ENCODE data around the gene PLEKHM2.

The PLEKHM2 gene

DNA sequence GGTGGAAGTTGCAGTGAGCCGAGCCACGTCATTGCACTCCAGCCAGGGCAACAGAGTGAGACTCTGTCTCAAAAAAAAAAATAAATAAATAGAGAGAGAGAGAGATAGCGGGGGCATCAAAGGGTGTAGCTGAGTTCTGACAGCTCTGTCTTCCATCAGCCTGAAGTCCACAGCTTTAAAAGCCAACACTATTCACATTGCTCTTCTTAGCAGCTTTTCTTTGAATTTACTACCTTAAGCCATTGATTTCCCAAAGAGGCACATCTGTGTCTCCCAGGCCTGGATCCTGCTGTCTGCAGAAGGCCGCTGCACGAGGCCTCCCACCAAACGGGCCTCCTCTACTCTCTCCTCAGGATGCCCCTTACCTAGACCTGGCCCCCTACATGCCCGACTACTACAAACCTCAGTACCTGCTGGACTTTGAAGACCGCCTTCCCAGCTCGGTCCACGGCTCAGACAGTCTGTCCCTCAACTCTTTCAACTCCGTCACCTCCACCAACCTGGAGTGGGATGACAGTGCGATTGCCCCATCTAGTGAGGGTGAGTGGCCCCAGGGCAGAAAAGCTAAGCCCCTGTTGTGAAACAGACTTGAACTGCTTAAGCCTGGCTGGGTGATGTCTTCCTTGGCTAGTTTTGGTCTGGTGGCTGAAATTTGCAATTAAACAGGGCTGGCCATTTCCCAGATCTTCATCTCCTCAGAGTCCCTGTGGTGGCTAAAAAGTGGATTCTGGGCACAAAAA lies 35.4 kb downstream of the PLEKHM2 start:
- TF ChIP-seq, protein P1, sequence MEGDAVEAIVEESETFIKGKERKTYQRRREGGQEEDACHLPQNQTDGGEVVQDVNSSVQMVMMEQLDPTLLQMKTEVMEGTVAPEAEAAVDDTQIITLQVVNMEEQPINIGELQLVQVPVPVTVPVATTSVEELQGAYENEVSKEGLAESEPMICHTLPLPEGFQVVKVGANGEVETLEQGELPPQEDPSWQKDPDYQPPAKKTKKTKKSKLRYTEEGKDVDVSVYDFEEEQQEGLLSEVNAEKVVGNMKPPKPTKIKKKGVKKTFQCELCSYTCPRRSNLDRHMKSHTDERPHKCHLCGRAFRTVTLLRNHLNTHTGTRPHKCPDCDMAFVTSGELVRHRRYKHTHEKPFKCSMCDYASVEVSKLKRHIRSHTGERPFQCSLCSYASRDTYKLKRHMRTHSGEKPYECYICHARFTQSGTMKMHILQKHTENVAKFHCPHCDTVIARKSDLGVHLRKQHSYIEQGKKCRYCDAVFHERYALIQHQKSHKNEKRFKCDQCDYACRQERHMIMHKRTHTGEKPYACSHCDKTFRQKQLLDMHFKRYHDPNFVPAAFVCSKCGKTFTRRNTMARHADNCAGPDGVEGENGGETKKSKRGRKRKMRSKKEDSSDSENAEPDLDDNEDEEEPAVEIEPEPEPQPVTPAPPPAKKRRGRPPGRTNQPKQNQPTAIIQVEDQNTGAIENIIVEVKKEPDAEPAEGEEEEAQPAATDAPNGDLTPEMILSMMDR (IDR thresholded peaks at IDR 0.05; ENCODE audit: insufficient read depth, low read length), result peak; percentile 1
- TF ChIP-seq GABPA (IDR thresholded peaks at IDR 0.05; ENCODE audit: low read depth), result no peak
- no peak overlapping the region for H3K27ac ChIP-seq (replicated peaks)
- DNase-seq (ENCODE audit: low read depth in 1 of 2, low spot score in 1 of 2), result peak in 1 of 2 experiments; percentile 37

DNA sequence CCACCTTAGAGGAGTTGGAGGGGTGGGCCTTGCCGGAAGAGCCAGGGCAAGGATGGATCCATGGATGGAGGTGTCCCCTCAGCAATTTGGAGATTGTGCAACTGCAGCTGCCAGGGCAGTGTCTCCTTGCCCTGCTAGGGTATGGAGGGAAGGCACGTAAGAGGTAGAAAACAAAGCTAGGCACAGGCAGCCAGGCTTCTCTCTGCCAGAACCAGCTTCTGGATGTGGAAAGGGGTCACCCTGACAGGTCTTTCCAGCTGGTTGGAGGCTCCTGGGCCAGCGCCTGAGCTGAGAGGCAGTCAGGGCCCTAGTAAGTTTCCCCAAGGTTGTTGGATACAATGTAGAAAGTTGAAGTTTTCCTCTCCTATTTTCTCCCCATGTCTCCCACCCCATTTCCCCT lies 36.7 kb downstream of the PLEKHM2 start:
- TF ChIP-seq, protein P2, sequence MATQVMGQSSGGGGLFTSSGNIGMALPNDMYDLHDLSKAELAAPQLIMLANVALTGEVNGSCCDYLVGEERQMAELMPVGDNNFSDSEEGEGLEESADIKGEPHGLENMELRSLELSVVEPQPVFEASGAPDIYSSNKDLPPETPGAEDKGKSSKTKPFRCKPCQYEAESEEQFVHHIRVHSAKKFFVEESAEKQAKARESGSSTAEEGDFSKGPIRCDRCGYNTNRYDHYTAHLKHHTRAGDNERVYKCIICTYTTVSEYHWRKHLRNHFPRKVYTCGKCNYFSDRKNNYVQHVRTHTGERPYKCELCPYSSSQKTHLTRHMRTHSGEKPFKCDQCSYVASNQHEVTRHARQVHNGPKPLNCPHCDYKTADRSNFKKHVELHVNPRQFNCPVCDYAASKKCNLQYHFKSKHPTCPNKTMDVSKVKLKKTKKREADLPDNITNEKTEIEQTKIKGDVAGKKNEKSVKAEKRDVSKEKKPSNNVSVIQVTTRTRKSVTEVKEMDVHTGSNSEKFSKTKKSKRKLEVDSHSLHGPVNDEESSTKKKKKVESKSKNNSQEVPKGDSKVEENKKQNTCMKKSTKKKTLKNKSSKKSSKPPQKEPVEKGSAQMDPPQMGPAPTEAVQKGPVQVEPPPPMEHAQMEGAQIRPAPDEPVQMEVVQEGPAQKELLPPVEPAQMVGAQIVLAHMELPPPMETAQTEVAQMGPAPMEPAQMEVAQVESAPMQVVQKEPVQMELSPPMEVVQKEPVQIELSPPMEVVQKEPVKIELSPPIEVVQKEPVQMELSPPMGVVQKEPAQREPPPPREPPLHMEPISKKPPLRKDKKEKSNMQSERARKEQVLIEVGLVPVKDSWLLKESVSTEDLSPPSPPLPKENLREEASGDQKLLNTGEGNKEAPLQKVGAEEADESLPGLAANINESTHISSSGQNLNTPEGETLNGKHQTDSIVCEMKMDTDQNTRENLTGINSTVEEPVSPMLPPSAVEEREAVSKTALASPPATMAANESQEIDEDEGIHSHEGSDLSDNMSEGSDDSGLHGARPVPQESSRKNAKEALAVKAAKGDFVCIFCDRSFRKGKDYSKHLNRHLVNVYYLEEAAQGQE (IDR thresholded peaks at IDR 0.05; ENCODE audit: insufficient replicate concordance, low read depth), result no peak
- TF ChIP-seq, protein P1 (IDR thresholded peaks at IDR 0.05; ENCODE audit: insufficient read depth, low read length), result no peak
- TF ChIP-seq SPI1 (IDR thresholded peaks at IDR 0.05; ENCODE audit: borderline replicate concordance, low read depth) (no peak), GABPA (IDR thresholded peaks at IDR 0.05; ENCODE audit: low read depth) (no peak), POLR2AphosphoS5 (IDR thresholded peaks at IDR 0.05; ENCODE audit: low read depth) (no peak)
- Histone ChIP-seq H3K27me3 (ENCODE audit: insufficient read depth, poor library complexity, severe bottlenecking) (no peaks in the 10 kb centered on the region), H3K27ac (replicated peaks) (no peak overlapping the region), H3K4me3 (replicated peaks; ENCODE audit: insufficient read depth, low read length) (no peak overlapping the region)
- DNase-seq (ENCODE audit: low read depth in 1 of 2, low spot score in 1 of 2), result no peak

More for the DNA sequence above, 35.4 kb downstream of the PLEKHM2 start:
- Histone ChIP-seq H3K27me3 (ENCODE audit: insufficient read depth, poor library complexity, severe bottlenecking) (no peaks in the 10 kb centered on the region), H3K4me3 (replicated peaks; ENCODE audit: insufficient read depth, low read length) (no peak overlapping the region)

DNA sequence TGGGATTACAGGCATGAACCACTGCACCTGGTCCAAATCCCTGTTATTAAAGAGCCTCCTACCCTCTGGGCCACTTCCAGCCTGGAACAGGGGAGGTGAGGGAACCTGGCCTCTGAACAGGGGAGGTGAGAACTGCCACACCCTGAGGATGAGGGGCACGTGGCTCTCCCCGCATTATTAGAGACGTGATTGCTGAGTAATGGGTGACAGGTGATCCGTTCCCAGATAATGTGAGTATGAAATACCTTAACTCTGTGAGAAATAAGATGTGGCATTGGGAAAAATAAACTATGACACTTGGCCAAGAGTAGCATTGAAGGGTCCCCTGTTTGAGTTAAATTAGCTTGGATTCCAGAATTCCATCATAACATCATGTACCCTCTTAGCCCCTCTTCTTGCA lies 38.3 kb downstream of the PLEKHM2 start:
- Histone ChIP-seq H3K27ac (replicated peaks) (no peak overlapping the region), H3K4me3 (replicated peaks; ENCODE audit: insufficient read depth, low read length) (no peak overlapping the region), H3K27me3 (ENCODE audit: insufficient read depth, poor library complexity, severe bottlenecking) (no peaks in the 10 kb centered on the region)
- no peak for DNase-seq (ENCODE audit: low read depth in 1 of 2, low spot score in 1 of 2)
- TF ChIP-seq POLR2AphosphoS5 (IDR thresholded peaks at IDR 0.05; ENCODE audit: low read depth), result no peak
- no peak for TF ChIP-seq GABPA (IDR thresholded peaks at IDR 0.05; ENCODE audit: low read depth)
- TF ChIP-seq, protein P1 (IDR thresholded peaks at IDR 0.05; ENCODE audit: insufficient read depth, low read length), result no peak
- TF ChIP-seq SPI1 (IDR thresholded peaks at IDR 0.05; ENCODE audit: borderline replicate concordance, low read depth), result no peak
- TF ChIP-seq, protein P2 (IDR thresholded peaks at IDR 0.05; ENCODE audit: insufficient replicate concordance, low read depth), result no peak

All from HL-60 (cell line).